ENCODE measurements around the gene SYVN1. TPM values are rescaled to one million over a fixed set of nuclear protein-coding genes. Genes with fewer than 3 reads are reported as not detected.
A peak's percentile ranks its signal among the peaks of the same experiment; 100 is the strongest.

The SYVN1 gene
- total and polyA plus RNA-seq, 2 donors (not counting 3 experiments of a cell fraction or from before 2014, with no cell fraction given): 34.5 to 45.1 TPM

DNA sequence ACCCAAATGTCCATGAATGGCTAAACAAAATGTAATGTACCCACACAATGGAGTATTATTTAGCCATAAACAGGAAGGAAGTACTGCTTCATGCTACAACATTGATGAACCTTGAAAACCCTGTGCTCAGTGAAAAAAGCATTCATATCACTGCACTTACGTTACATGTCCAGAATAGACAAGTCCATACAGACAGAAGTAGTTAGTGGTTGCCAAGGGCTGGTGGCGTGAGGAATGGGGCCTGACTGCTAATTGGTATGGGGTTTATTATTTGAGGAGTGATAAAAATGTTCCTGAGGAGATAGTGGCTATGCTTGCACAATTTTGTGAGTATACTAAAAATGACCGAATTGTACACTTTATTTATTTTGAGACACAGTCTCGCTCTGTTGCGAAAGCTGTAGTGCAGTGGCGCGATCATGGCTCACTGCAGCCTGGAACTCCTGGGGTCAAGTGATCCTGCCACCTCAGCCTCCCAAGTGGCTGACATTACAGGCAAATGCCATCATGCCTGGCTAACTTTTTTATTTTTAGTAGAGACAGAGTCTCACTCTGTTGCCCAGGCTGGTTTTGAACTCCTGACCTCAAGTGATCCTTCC, 7.7 kb upstream of the SYVN1 start:
- no peaks in the 10 kb centered on the region for H3K4me1 ChIP-seq (ENCODE audit: control insufficient read depth, extremely low read depth, insufficient read depth, low read length)
- H3K27me3 ChIP-seq (ENCODE audit: control insufficient read depth in 2 of 2, insufficient read depth in 2 of 2, low read length in 2 of 2): peaks cover 3 to 24% of the 10 kb centered on the region in 2 experiments
- H3K4me2 ChIP-seq (ENCODE audit: insufficient read depth, low read length): no peak overlapping the region
- ChIA-PET CTCF (no interaction called here), POLR2A (no interaction called here)
- TF ChIP-seq FOS (IDR thresholded peaks at IDR 0.05; ENCODE audit: borderline replicate concordance, insufficient read depth, low read length) (no peak), POLR2AphosphoS5 (IDR thresholded peaks at IDR 0.05; ENCODE audit: insufficient read depth, low read depth, low read length) (no peak), GATA2 (IDR thresholded peaks at IDR 0.05; ENCODE audit: insufficient read depth, insufficient read length, low read depth, low read length) (no peak), MAX (IDR thresholded peaks at IDR 0.05; ENCODE audit: insufficient read depth, insufficient read length) (no peak), POLR2A (IDR thresholded peaks at IDR 0.05; ENCODE audit: low read depth, low read length) (no peak), JUN (IDR thresholded peaks at IDR 0.05; ENCODE audit: borderline replicate concordance, insufficient read depth, insufficient read length, low read depth) (no peak), MYC (IDR thresholded peaks at IDR 0.05; ENCODE audit: low read depth, low read length) (no peak), EZH2 (IDR thresholded peaks at IDR 0.05; ENCODE audit: borderline replicate concordance, low read depth, low read length, severe bottlenecking) (no peak)
- TF ChIP-seq, protein P1, sequence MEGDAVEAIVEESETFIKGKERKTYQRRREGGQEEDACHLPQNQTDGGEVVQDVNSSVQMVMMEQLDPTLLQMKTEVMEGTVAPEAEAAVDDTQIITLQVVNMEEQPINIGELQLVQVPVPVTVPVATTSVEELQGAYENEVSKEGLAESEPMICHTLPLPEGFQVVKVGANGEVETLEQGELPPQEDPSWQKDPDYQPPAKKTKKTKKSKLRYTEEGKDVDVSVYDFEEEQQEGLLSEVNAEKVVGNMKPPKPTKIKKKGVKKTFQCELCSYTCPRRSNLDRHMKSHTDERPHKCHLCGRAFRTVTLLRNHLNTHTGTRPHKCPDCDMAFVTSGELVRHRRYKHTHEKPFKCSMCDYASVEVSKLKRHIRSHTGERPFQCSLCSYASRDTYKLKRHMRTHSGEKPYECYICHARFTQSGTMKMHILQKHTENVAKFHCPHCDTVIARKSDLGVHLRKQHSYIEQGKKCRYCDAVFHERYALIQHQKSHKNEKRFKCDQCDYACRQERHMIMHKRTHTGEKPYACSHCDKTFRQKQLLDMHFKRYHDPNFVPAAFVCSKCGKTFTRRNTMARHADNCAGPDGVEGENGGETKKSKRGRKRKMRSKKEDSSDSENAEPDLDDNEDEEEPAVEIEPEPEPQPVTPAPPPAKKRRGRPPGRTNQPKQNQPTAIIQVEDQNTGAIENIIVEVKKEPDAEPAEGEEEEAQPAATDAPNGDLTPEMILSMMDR (IDR thresholded peaks at IDR 0.05; ENCODE audit: extremely low read depth in 1 of 2, insufficient read depth in 1 of 2, low read depth in 1 of 2, low read length in 2 of 2): no peak
- no peaks in the 10 kb centered on the region for H3K36me3 ChIP-seq (ENCODE audit: control insufficient read depth in 2 of 2, extremely low read depth in 1 of 2, insufficient read depth in 2 of 2, low read length in 2 of 2)
- H2AFZ ChIP-seq (ENCODE audit: low read depth, low read length): no peak overlapping the region
- no peaks in the 10 kb centered on the region for H3K9me1 ChIP-seq (replicated peaks; ENCODE audit: control insufficient read depth, extremely low read depth, insufficient read depth, low read length)
- DNase-seq (ENCODE audit: low read depth, low spot score): no peak
- H3K4me3 ChIP-seq (replicated peaks in 1 of 3; ENCODE audit: insufficient read depth in 1 of 3, low read depth in 1 of 3, low read length in 3 of 3): no peak overlapping the region
- no peaks in the 10 kb centered on the region for H3K79me2 ChIP-seq (ENCODE audit: control insufficient read depth, insufficient read depth, low read length)
- no peaks in the 10 kb centered on the region for H3K9me3 ChIP-seq (replicated peaks; ENCODE audit: control insufficient read depth, insufficient read depth, low read length)
- no peak overlapping the region for H3K27ac ChIP-seq (ENCODE audit: insufficient read depth, low read depth, low read length)
- no TSS peak for BruUV-seq (replicated peaks)
- no peak overlapping the region for H3K9ac ChIP-seq (replicated peaks; ENCODE audit: extremely low read depth, insufficient read depth, low read length)
- no peaks in the 10 kb centered on the region for H4K20me1 ChIP-seq (replicated peaks; ENCODE audit: control insufficient read depth, extremely low read depth, insufficient read depth, low read length)
- FAIRE-seq: peak; percentile 47
- dilution Hi-C loops (cut with MboI; ENCODE audit: extremely low pct_ligation_motif_present, low sequenced_read_pairs): no loop called here
- intact Hi-C loops (cut with micrococcal nuclease): no loop called here

All from endothelial cell of umbilical vein (primary cell).